Choroid plexus epithelial cell (primary cell): ENCODE results near the gene ZNF423.

Experiments
- DNase-seq: peaks from one replicate; pipeline ENCODE4 v3.0.0-alpha.2; 2010; ENCODE audit warnings: low read depth
- H3K4me3 ChIP-seq: 2 replicates; pipeline ENCODE4 v1.5.1; 2011; ENCODE audit warnings: low read depth, mild to moderate bottlenecking, control low read depth, low read length, moderate library complexity
- CTCF ChIP-seq: conservative IDR thresholded peaks from 2 replicates; pipeline ENCODE4 v1.5.1; 2011; ENCODE audit warnings: low read depth, mild to moderate bottlenecking, control low read depth, inconsistent platforms, low read length, moderate library complexity

The ZNF423 gene

GRCh38 chr16:49640581-49640980 is 215.3 kb downstream of the ZNF423 start:
- no peak for TF ChIP-seq CTCF
- no peak overlapping the region for H3K4me3 ChIP-seq

GRCh38 chr16:49639739-49640431 is 216.0 kb downstream of the ZNF423 start:
- no peak for TF ChIP-seq CTCF
- no peak overlapping the region for H3K4me3 ChIP-seq
- peak; percentile 82 for DNase-seq

More at GRCh38 chr16:49640581-49640980, 215.3 kb downstream of the ZNF423 start:
- DNase-seq = peak; percentile 36

GRCh38 chr16:49638673-49639610 is 217.0 kb downstream of the ZNF423 start:
- H3K4me3 ChIP-seq = no peak overlapping the region
- TF ChIP-seq CTCF = no peak
- peak; percentile 39 for DNase-seq

GRCh38 chr16:49637933-49638672 is 217.8 kb downstream of the ZNF423 start:
- H3K4me3 ChIP-seq = no peak overlapping the region
- TF ChIP-seq CTCF = no peak
- no peak for DNase-seq

- TF ChIP-seq CTCF = no peak
- DNase-seq = no peak
- H3K4me3 ChIP-seq = no peak overlapping the region
These were observed 218.4 kb downstream of the ZNF423 start for GRCh38 chr16:49637511-49637910.

GRCh38 chr16:49636608-49637007 is 219.3 kb downstream of the ZNF423 start:
- H3K4me3 ChIP-seq = no peak overlapping the region
- no peak for DNase-seq
- TF ChIP-seq CTCF = no peak
